IMR-90 (cell line): ENCODE data around the gene PAPLN.

Experiments
- BHLHE40 ChIP-seq: fragments of 150-350 bp; IDR thresholded peaks from 2 replicates; pipeline ENCODE4 v1.6.1; 2016; ENCODE audit warnings: mild to moderate bottlenecking, low read depth, low read length
- CTCF ChIP-seq: conservative IDR thresholded peaks from 2 replicates; pipeline ENCODE4 v1.5.1; 2012; ENCODE audit warnings: mild to moderate bottlenecking, low read depth, low read length, improper control_type of control experiment
- ELK1 ChIP-seq: fragments of 150-350 bp; IDR thresholded peaks from 2 replicates; pipeline ENCODE4 v1.6.1; 2016; ENCODE audit warnings: low read depth, mild to moderate bottlenecking, low read length, moderate library complexity, borderline replicate concordance
- MAFK ChIP-seq: IDR thresholded peaks from 2 replicates; pipeline ENCODE4 v1.6.1; 2012; ENCODE audit warnings: low read depth, low read length, improper control_type of control experiment
- POLR2A ChIP-seq: IDR thresholded peaks from 2 replicates; pipeline ENCODE4 v1.6.1; 2012; ENCODE audit warnings: mild to moderate bottlenecking, low read depth, low read length
- USF2 ChIP-seq: fragments of 150-350 bp; IDR thresholded peaks from 2 replicates; pipeline ENCODE4 v1.6.1; 2017; ENCODE audit warnings: mild to moderate bottlenecking, antibody characterized with exemption, low read length, low read depth

GRCh38 chr14:73246387-73247150, 9.3 kb downstream of the PAPLN start:
- no peak for TF ChIP-seq CTCF
- no peak for TF ChIP-seq MAFK
- TF ChIP-seq POLR2A, result no peak
- TF ChIP-seq BHLHE40, result no peak
- no peak for TF ChIP-seq ELK1
- no peak for TF ChIP-seq USF2
